ENCODE data around the gene NR2C2.

The NR2C2 gene

DNA sequence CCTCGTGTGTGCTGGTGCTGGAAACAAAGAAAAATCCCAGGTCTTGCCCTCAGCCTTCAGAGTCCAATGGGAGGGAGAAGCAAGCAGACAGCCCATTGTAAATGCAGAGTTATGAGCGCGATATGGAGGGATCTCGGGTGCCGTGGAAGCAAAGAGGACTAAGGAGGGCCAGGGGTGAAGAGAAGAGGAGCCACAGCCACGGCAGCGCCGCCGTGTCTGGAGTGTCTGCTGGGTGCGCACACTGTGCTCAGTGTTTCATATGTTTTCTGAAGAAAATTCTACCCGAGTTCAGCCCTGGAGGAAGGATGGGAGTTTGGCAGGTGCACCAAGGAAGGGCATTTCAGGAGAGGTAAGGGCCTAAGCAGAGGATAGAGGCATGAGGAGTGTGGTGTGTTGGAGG is 35.7 kb upstream of the NR2C2 start:
- no peak overlapping the region for H3K4me3 ChIP-seq (ENCODE audit: low read length)
- H3K9me3 ChIP-seq (ENCODE audit: control insufficient read depth, low read length), result no peaks in the 10 kb centered on the region
- no peak for DNase-seq (ENCODE audit: low read depth)
- H3K9ac ChIP-seq (ENCODE audit: low read length), result no peak overlapping the region
- peaks cover 40% of the 10 kb centered on the region for H3K27me3 ChIP-seq (replicated peaks; ENCODE audit: control insufficient read depth, insufficient read depth, low read length)
- no peaks in the 10 kb centered on the region for H3K36me3 ChIP-seq (ENCODE audit: control insufficient read depth, insufficient read depth, low read length, severe bottlenecking)
- no peaks in the 10 kb centered on the region for H3K4me1 ChIP-seq (ENCODE audit: control insufficient read depth, insufficient read depth, low read length)

DNA sequence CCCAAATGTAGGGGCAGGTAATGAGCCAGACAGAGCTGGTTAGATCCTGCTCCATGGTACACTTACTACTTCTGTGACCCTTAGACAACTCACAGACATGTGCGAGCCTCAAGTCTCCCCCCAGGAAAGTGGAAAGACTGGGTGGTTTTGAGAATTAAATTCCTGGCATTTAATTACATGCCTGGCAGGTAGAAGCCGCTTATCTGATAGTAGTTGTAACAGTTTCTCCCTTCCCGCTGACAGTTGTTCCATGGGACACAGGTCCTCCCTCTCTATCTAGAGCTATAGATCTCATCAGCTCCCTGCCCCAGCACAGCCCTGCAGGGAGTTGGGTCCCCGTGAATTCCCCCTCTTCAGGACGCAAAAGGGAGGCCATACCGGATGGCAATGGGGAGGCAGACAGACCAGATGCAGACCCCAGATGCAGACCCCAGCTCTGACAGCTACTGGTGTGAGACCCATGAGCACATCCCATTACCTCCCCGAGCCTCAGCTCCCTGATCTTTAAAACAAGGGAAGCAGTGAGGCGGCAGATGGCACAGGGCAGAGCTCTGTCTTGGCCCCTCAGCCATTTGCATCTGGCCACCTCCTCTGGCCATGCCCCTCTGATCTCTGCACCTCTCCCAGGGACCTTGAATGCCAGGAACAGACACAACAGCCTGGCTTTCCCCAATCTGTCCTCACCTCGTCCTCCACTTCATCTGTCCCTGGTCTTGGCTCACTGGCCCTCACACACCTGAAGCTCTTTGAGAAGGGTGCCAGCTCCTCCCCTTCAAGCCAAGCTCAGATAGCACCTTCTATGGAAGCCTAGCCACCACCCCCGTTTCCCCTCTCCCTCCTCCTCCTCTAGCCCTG is 34.1 kb upstream of the NR2C2 start:
- Histone ChIP-seq H3K4me1 (ENCODE audit: control insufficient read depth, insufficient read depth, low read length) (no peaks in the 10 kb centered on the region), H3K9ac (ENCODE audit: low read length) (no peak overlapping the region), H3K9me3 (ENCODE audit: control insufficient read depth, low read length) (no peaks in the 10 kb centered on the region), H3K27me3 (replicated peaks; ENCODE audit: control insufficient read depth, insufficient read depth, low read length) (peaks cover 38% of the 10 kb centered on the region), H3K4me3 (ENCODE audit: low read length) (no peak overlapping the region), H3K36me3 (ENCODE audit: control insufficient read depth, insufficient read depth, low read length, severe bottlenecking) (no peaks in the 10 kb centered on the region)
- DNase-seq (ENCODE audit: low read depth), result no peak

DNA sequence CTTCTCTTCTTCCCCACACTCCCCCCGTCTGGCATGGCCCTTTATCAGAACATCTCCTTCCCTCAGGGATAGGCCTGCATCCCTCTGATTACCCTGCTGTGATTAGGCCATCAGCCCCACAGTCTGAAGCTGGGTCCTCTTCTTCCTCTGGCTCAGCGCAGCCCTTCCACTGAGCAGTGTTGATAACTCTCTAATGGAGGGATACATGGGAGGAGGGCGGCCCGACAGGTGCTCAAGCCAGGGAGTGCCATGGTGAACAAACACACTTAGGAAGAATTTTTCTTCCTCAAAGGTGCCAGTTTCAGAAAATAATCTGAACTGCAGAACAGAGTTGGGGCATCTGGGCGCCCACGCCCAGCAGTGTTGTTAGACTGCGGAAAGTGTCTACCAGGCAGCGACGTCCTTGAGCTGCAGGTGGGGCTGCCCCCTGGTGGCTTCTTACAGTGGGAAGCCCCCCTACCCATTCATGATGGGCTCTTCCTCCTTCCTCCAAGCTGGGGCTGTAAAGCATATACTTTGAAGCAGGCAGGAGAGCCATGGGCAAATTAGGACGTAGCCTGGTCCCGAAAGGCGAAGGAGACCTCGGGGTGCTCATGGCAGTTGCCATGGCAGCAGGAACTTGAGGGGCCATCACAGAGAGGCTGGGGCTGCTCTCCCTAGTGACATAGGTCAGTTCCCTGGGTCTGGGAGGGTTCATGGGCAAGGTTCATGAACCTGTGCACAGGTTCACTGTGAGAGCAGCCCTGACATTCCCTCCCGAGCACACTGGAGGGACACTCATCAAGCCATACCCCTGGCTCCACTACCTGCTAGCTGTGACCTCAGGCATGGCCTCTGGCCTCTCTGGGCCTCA is 33.2 kb upstream of the NR2C2 start:
- H3K4me1 ChIP-seq (ENCODE audit: control insufficient read depth, insufficient read depth, low read length), result no peaks in the 10 kb centered on the region
- H3K4me3 ChIP-seq (ENCODE audit: low read length), result no peak overlapping the region
- peaks cover 38% of the 10 kb centered on the region for H3K27me3 ChIP-seq (replicated peaks; ENCODE audit: control insufficient read depth, insufficient read depth, low read length)
- H3K36me3 ChIP-seq (ENCODE audit: control insufficient read depth, insufficient read depth, low read length, severe bottlenecking), result no peaks in the 10 kb centered on the region
- no peak overlapping the region for H3K9ac ChIP-seq (ENCODE audit: low read length)
- no peak for DNase-seq (ENCODE audit: low read depth)
- H3K9me3 ChIP-seq (ENCODE audit: control insufficient read depth, low read length), result no peaks in the 10 kb centered on the region

DNA sequence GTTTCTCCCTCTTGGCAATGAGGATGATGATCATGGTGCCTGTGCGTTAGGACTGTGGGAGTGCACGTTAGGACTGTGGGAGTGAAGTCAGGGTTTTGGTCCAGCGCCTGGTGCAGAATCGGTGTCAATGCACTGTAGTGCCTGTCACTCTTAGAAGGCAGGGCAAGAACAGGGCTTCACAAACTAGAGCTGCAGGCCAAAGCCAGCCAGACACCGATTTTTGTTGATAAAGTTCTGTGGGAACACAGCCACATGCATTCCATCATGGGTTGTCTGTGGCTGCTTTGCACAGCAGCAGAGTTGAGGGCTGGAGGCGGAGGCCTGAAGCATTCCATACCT is 32.6 kb upstream of the NR2C2 start:
- Histone ChIP-seq H3K4me1 (ENCODE audit: control insufficient read depth, insufficient read depth, low read length) (no peaks in the 10 kb centered on the region), H3K9me3 (ENCODE audit: control insufficient read depth, low read length) (no peaks in the 10 kb centered on the region), H3K27me3 (replicated peaks; ENCODE audit: control insufficient read depth, insufficient read depth, low read length) (peaks cover 38% of the 10 kb centered on the region), H3K4me3 (ENCODE audit: low read length) (no peak overlapping the region), H3K9ac (ENCODE audit: low read length) (no peak overlapping the region), H3K36me3 (ENCODE audit: control insufficient read depth, insufficient read depth, low read length, severe bottlenecking) (no peaks in the 10 kb centered on the region)
- no peak for DNase-seq (ENCODE audit: low read depth)

DNA sequence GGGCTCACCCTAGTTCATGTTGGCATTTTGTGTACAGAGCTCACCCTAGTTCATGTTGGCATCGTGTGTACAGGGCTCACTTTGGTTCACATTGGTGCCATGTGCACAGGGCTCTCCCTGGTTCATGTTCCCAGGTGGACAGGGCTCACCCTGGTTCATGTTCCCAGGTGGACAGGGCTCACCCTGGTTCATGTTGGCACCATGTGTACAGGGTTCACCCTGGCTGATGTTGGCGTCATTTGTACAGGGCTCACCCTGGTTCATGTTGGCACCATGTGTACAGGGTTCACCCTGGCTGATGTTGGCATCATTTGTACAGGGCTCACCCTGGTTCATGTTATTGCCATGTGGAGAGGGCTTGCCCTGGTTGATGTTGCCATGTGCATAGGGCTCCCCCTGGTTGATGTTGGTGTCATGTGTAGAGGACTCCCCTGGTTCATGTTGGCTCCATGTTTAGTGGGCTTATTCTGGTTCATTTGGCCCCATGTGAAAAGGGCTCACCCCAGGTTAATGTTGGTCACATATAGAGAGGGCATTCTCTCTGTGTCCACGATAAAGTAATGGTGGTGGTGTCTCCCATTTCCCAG is 31.7 kb upstream of the NR2C2 start:
- Histone ChIP-seq H3K36me3 (ENCODE audit: control insufficient read depth, insufficient read depth, low read length, severe bottlenecking) (no peaks in the 10 kb centered on the region), H3K4me1 (ENCODE audit: control insufficient read depth, insufficient read depth, low read length) (no peaks in the 10 kb centered on the region), H3K9ac (ENCODE audit: low read length) (no peak overlapping the region), H3K27me3 (replicated peaks; ENCODE audit: control insufficient read depth, insufficient read depth, low read length) (peaks cover 38% of the 10 kb centered on the region), H3K9me3 (ENCODE audit: control insufficient read depth, low read length) (no peaks in the 10 kb centered on the region), H3K4me3 (ENCODE audit: low read length) (no peak overlapping the region)
- DNase-seq (ENCODE audit: low read depth), result no peak

DNA sequence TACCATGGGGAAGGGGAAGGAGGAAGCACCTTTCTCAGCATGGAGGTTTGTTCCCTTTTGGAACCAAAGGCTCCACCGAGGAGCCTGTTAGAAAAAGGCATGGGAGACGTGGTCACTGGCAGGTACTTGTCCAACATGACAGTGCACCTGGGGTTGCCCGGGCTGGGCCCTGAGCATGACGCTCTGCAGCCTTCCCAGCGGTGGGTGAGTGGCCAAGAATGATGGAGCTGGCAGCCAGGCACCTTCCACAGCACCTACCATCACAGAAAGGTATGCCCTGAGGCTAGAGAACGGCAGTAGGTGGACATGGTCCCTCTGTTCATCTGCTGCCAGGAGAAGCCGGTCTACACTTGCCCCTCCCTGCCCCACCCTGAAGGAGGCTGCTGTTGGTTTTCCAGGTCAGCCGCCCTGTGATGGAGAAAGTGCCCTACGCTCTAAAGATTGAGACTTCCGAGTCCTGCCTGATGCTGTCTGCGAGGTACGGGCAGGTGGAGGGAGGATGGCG is 29.0 kb upstream of the NR2C2 start:
- Histone ChIP-seq H3K36me3 (ENCODE audit: control insufficient read depth, insufficient read depth, low read length, severe bottlenecking) (no peaks in the 10 kb centered on the region), H3K27me3 (replicated peaks; ENCODE audit: control insufficient read depth, insufficient read depth, low read length) (peaks cover 27% of the 10 kb centered on the region), H3K4me1 (ENCODE audit: control insufficient read depth, insufficient read depth, low read length) (peaks cover 3% of the 10 kb centered on the region), H3K4me3 (ENCODE audit: low read length) (no peak overlapping the region), H3K9me3 (ENCODE audit: control insufficient read depth, low read length) (no peaks in the 10 kb centered on the region), H3K9ac (ENCODE audit: low read length) (no peak overlapping the region)
- DNase-seq (ENCODE audit: low read depth), result no peak

DNA sequence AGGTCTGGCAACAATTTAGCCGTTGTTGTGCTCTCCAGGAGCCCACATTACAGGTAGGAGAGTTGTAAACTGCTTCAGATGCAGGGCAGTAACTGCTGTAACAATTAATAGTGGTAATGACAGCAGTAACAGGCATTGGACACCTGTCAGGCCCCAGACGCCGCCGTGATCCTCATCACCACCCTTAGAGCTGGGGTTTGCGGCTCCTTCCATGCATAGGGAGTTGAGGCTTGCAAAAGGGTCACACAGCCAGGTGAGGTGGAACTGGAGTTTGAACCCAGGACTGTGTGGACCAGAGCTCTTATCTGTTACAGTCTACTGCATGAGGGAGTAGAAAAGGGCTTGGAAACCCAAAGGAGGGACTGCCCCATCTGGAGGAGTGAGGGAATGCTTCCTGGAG is 26.8 kb upstream of the NR2C2 start:
- no peak for DNase-seq (ENCODE audit: low read depth)
- Histone ChIP-seq H3K27me3 (replicated peaks; ENCODE audit: control insufficient read depth, insufficient read depth, low read length) (peaks cover 7% of the 10 kb centered on the region), H3K9ac (ENCODE audit: low read length) (no peak overlapping the region), H3K4me3 (ENCODE audit: low read length) (no peak overlapping the region), H3K9me3 (ENCODE audit: control insufficient read depth, low read length) (no peaks in the 10 kb centered on the region), H3K36me3 (ENCODE audit: control insufficient read depth, insufficient read depth, low read length, severe bottlenecking) (no peaks in the 10 kb centered on the region), H3K4me1 (ENCODE audit: control insufficient read depth, insufficient read depth, low read length) (peaks cover 3% of the 10 kb centered on the region)

DNA sequence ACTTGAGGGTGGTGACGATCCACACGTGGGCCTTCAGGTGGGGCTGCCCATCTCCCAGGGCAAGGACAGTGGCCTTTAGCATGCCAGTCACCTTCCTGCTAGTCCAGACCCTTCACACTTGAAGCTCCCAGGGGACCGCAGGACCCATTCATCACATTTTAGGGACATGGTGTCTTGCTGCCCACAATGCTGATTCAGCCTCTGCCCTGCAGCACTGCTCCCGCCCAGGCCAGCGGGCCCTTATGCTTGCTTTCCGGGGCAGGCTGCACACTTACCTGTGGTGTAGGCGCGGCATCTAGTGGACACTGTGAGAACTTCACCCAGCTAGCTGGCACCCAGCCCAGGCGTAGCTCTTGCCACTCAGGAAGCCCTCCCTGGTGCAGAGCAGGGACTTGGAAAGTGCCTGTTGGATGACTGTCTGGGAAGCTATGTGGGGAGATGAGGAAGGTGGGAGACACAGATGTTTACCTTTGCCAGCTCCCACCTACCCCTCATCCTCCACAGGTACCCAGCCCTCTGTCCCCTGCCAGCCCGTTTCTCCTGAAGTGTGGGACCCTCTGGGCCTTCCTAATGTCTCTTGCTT is 26.3 kb upstream of the NR2C2 start:
- H3K36me3 ChIP-seq (ENCODE audit: control insufficient read depth, insufficient read depth, low read length, severe bottlenecking), result no peaks in the 10 kb centered on the region
- H3K27me3 ChIP-seq (replicated peaks; ENCODE audit: control insufficient read depth, insufficient read depth, low read length), result peaks cover 7% of the 10 kb centered on the region
- no peak overlapping the region for H3K4me3 ChIP-seq (ENCODE audit: low read length)
- peak; percentile 88 for DNase-seq (ENCODE audit: low read depth)
- H3K9ac ChIP-seq (ENCODE audit: low read length), result no peak overlapping the region
- peaks cover 3% of the 10 kb centered on the region for H3K4me1 ChIP-seq (ENCODE audit: control insufficient read depth, insufficient read depth, low read length)
- no peaks in the 10 kb centered on the region for H3K9me3 ChIP-seq (ENCODE audit: control insufficient read depth, low read length)

DNA sequence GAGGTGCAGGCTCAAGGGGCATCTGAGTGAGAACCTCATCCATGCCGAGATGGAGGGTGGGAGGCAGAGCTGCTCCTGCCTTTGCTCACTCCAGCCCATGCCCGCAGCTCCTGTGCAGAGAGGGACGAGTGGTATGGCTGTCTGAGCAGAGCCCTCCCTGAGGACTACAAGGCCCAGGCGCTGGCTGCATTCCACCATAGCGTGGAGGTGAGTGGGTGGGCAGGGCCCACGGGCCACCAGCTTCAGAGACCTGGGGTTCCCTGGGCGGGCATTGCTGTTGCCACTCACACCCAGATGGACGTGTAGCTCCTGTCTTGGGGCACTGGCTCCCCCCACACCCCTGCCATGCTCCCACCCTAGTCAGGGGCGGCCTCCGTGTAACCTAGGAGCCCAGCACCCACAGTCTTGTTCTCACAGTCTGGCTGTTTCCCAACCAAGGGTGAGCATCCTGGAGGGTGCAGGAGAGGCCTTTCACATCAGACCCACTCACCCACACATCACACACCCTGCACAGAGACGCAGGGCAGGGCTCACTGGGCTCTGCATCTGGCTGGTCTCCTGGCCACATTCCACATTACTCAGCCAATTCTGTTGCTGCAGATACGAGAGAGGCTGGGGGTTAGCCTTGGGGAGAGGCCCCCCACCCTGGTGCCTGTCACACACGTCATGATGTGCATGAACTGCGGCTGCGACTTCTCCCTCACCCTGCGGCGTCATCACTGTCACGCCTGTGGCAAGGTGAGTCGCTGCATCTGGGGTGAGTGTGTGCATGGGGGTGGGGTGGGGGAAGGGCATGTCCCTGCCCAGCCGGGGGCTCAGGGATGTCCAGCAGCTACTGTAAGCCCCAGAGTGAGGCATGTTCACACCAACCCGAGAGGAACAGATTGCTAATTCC is 25.3 kb upstream of the NR2C2 start:
- Histone ChIP-seq H3K9ac (ENCODE audit: low read length) (no peak overlapping the region), H3K27me3 (replicated peaks; ENCODE audit: control insufficient read depth, insufficient read depth, low read length) (no peaks in the 10 kb centered on the region), H3K9me3 (ENCODE audit: control insufficient read depth, low read length) (no peaks in the 10 kb centered on the region), H3K4me3 (ENCODE audit: low read length) (no peak overlapping the region), H3K4me1 (ENCODE audit: control insufficient read depth, insufficient read depth, low read length) (peaks cover 3% of the 10 kb centered on the region), H3K36me3 (ENCODE audit: control insufficient read depth, insufficient read depth, low read length, severe bottlenecking) (no peaks in the 10 kb centered on the region)
- no peak for DNase-seq (ENCODE audit: low read depth)

DNA sequence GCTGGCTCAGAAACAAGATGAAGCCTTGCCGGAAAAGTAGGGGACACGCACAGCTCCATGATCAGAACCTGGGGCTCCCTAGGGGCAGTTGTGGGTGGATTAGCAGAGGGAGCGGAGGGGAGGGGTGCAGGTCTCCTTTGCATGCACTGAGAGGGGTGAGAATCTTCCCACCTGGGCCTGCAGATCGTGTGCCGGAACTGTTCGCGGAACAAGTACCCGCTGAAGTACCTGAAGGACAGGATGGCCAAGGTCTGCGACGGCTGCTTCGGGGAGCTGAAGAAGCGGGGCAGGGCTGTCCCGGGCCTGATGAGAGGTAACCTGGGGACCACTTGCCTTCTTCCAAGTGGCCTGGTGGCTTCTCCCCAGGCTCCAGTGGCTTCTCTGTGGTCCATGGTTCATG is 24.5 kb upstream of the NR2C2 start:
- H3K36me3 ChIP-seq (ENCODE audit: control insufficient read depth, insufficient read depth, low read length, severe bottlenecking), result no peaks in the 10 kb centered on the region
- no peaks in the 10 kb centered on the region for H3K9me3 ChIP-seq (ENCODE audit: control insufficient read depth, low read length)
- no peaks in the 10 kb centered on the region for H3K27me3 ChIP-seq (replicated peaks; ENCODE audit: control insufficient read depth, insufficient read depth, low read length)
- no peak for DNase-seq (ENCODE audit: low read depth)
- H3K9ac ChIP-seq (ENCODE audit: low read length), result no peak overlapping the region
- H3K4me3 ChIP-seq (ENCODE audit: low read length), result no peak overlapping the region
- H3K4me1 ChIP-seq (ENCODE audit: control insufficient read depth, insufficient read depth, low read length), result peaks cover 3% of the 10 kb centered on the region

Measured in adipocyte (in vitro differentiated cells).